Astrocyte (in vitro differentiated cells and primary cell): Measurements from ENCODE around the gene SDHD. TPM values are rescaled to one million over a fixed set of nuclear protein-coding genes. Genes with fewer than 3 reads are reported as not detected.

ENCODE experiments used
- DNase-seq: peaks from one replicate; pipeline ENCODE4 v3.0.0-alpha.2; 2010; ENCODE audit warnings: low read depth
- FAIRE-seq: peaks from 2 replicates; lab custom pipeline; 2011; peaks lifted over from hg19 to GRCh38; lab: Jason Lieb, UNC
- H2AFZ ChIP-seq: 2 replicates; pipeline ENCODE4 v1.6.0; 2012; ENCODE audit warnings: low read depth, low read length, inconsistent platforms
- H3K27ac ChIP-seq: 2 replicates; pipeline ENCODE4 v1.5.1; 2011; ENCODE audit warnings: low read depth, low read length, inconsistent platforms
- H3K27me3 ChIP-seq: 2 replicates; pipeline ENCODE4 v1.6.0; 2011; ENCODE audit warnings: low read length, inconsistent platforms; ENCODE audit not compliant: insufficient read depth
- H3K36me3 ChIP-seq: 2 replicates; pipeline ENCODE4 v1.5.1; 2011; ENCODE audit warnings: low read length, inconsistent platforms; ENCODE audit not compliant: insufficient read depth
- H3K4me1 ChIP-seq: 2 replicates; pipeline ENCODE4 v1.5.1; 2011; ENCODE audit warnings: low read length, inconsistent platforms; ENCODE audit not compliant: insufficient read depth
- H3K4me2 ChIP-seq: 2 replicates; pipeline ENCODE4 v1.6.0; 2012; ENCODE audit warnings: low read length, inconsistent platforms
- H3K4me3 ChIP-seq: 2 replicates; pipeline ENCODE4 v1.5.1; 2011; ENCODE audit warnings: low read depth, mild to moderate bottlenecking, low read length, inconsistent platforms; ENCODE audit not compliant: insufficient read depth
- H3K79me2 ChIP-seq: 2 replicates; pipeline ENCODE4 v1.6.0; 2012; ENCODE audit warnings: mild to moderate bottlenecking, low read length, inconsistent platforms; ENCODE audit not compliant: insufficient read depth
- H3K9ac ChIP-seq: 2 replicates; pipeline ENCODE4 v1.6.0; 2012; ENCODE audit warnings: mild to moderate bottlenecking, low read length, inconsistent platforms
- H3K9me3 ChIP-seq: 2 replicates; pipeline ENCODE4 v1.5.1; 2012; ENCODE audit warnings: low read depth, mild to moderate bottlenecking, low read length, inconsistent platforms; ENCODE audit not compliant: insufficient read depth
- H4K20me1 ChIP-seq: 2 replicates; pipeline ENCODE4 v1.6.0; 2012; ENCODE audit warnings: low read length, inconsistent platforms; ENCODE audit not compliant: insufficient read depth
- H3K27ac Mint-ChIP-seq: one replicate; pipeline ENCODE4 v1.8.0; 2021; ENCODE audit warnings: mild to moderate bottlenecking, mixed read lengths; ENCODE audit not compliant: unreplicated experiment
- H3K27me3 Mint-ChIP-seq: one replicate; pipeline ENCODE4 v1.8.0; 2021; ENCODE audit warnings: low read depth, mixed read lengths; ENCODE audit not compliant: unreplicated experiment
- H3K36me3 Mint-ChIP-seq: one replicate; pipeline ENCODE4 v1.8.0; 2021; ENCODE audit warnings: low read depth, mixed read lengths; ENCODE audit not compliant: unreplicated experiment
- H3K4me1 Mint-ChIP-seq: one replicate; pipeline ENCODE4 v1.8.0; 2021; ENCODE audit warnings: low read depth, mixed read lengths; ENCODE audit not compliant: unreplicated experiment
- H3K4me3 Mint-ChIP-seq: one replicate; pipeline ENCODE4 v1.8.0; 2021; ENCODE audit warnings: mild to moderate bottlenecking, moderate library complexity, mixed read lengths; ENCODE audit not compliant: unreplicated experiment
- H3K9me3 Mint-ChIP-seq: one replicate; pipeline ENCODE4 v1.8.0; 2021; ENCODE audit warnings: mild to moderate bottlenecking, mixed read lengths; ENCODE audit not compliant: unreplicated experiment
- EZH2 ChIP-seq: IDR thresholded peaks from 2 replicates; pipeline ENCODE4 v1.6.1; 2012; ENCODE audit warnings: mild to moderate bottlenecking, low read length, inconsistent platforms; ENCODE audit not compliant: insufficient read depth
- total RNA-seq: library from RNA; stranded (reverse); gene quantifications from 2 replicates; pipeline ENCODE4 v1.2.1, GENCODE V29; 2021
- TF ChIP-seq, protein P1 (sequence below): IDR thresholded peaks from 2 replicates; pipeline ENCODE4 v1.5.1; 2011; ENCODE audit warnings: low read depth, mild to moderate bottlenecking, inconsistent platforms, low read length, moderate library complexity; ENCODE audit not compliant: insufficient read depth

Gene SDHD
- total RNA-seq, 1 donor from 2014 or later = 46.5 TPM

DNA sequence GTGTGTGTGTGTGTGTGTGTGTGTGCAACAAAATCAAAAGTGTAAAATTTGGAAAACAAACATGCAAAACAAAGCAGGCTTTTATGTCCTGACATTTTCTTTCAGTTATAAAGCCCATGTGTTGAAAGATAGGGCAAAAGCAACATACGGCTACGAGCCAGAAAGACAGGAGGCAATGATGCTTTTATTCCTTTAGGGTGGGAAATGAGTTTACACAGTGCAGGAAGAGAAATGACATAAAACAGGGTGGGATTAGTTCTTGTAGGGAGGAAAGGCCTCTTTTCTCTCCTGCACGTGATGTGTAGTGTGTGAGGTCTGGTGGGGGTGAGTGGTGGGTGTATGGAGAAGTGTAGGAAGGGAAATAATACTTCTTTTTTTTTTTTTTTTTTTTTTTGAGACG is 47.8 kb downstream of the SDHD start:
- Histone ChIP-seq H3K4me1 (no peaks in the 10 kb centered on the region), H3K27ac (no peak overlapping the region), H3K4me2 (no peak overlapping the region), H3K36me3 (no peaks in the 10 kb centered on the region), H3K4me3 (no peak overlapping the region), H2AFZ (no peak overlapping the region), H3K27me3 (no peaks in the 10 kb centered on the region), H3K79me2 (no peaks in the 10 kb centered on the region), H3K9me3 (no peaks in the 10 kb centered on the region), H4K20me1 (no peaks in the 10 kb centered on the region), H3K9ac (no peak overlapping the region)
- Mint-ChIP-seq H3K36me3 (no peaks in the 10 kb centered on the region), H3K27me3 (no peaks in the 10 kb centered on the region), H3K4me3 (no peak overlapping the region), H3K9me3 (no peaks in the 10 kb centered on the region), H3K27ac (no peak overlapping the region), H3K4me1 (peaks cover 4% of the 10 kb centered on the region)
- TF ChIP-seq EZH2 = no peak
- TF ChIP-seq, protein P1, sequence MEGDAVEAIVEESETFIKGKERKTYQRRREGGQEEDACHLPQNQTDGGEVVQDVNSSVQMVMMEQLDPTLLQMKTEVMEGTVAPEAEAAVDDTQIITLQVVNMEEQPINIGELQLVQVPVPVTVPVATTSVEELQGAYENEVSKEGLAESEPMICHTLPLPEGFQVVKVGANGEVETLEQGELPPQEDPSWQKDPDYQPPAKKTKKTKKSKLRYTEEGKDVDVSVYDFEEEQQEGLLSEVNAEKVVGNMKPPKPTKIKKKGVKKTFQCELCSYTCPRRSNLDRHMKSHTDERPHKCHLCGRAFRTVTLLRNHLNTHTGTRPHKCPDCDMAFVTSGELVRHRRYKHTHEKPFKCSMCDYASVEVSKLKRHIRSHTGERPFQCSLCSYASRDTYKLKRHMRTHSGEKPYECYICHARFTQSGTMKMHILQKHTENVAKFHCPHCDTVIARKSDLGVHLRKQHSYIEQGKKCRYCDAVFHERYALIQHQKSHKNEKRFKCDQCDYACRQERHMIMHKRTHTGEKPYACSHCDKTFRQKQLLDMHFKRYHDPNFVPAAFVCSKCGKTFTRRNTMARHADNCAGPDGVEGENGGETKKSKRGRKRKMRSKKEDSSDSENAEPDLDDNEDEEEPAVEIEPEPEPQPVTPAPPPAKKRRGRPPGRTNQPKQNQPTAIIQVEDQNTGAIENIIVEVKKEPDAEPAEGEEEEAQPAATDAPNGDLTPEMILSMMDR = no peak
- no peak for FAIRE-seq
- no peak for DNase-seq

DNA sequence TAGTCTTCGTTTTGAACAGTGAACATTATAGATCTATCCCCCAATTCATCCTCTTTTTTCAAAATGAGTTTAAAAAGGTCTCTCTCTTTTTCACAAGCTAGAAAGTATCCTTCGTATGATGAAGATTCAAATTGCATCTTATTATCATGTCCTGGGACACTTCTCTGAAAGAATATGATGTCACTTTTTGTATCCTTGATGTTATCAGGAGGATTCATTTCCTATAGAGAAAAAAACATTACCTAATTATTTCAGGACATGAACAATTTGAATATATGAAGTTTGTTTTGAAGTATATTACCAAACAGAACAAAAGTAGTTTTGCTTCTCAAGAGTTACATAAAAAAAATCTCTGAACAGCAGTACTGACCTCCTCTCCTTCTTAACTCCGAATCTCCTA is 56.9 kb downstream of the SDHD start:
- Mint-ChIP-seq H3K9me3 (peaks cover 3% of the 10 kb centered on the region), H3K27ac (no peak overlapping the region), H3K36me3 (no peaks in the 10 kb centered on the region), H3K4me1 (no peaks in the 10 kb centered on the region), H3K4me3 (no peak overlapping the region), H3K27me3 (no peaks in the 10 kb centered on the region)
- FAIRE-seq (no peak), DNase-seq (no peak)
- TF ChIP-seq EZH2 = no peak
- TF ChIP-seq, protein P1 = no peak
- H3K4me1 ChIP-seq = no peaks in the 10 kb centered on the region
- no peak overlapping the region for H2AFZ ChIP-seq
- no peaks in the 10 kb centered on the region for H3K36me3 ChIP-seq
- no peaks in the 10 kb centered on the region for H4K20me1 ChIP-seq
- H3K27ac ChIP-seq = no peak overlapping the region
- H3K9me3 ChIP-seq = no peaks in the 10 kb centered on the region
- no peak overlapping the region for H3K4me2 ChIP-seq
- no peak overlapping the region for H3K9ac ChIP-seq
- H3K4me3 ChIP-seq = no peak overlapping the region
- no peaks in the 10 kb centered on the region for H3K79me2 ChIP-seq
- no peaks in the 10 kb centered on the region for H3K27me3 ChIP-seq

Other genes with a start within 250 kb of the SDHD start
- 24.9 and 31.1 TPM in 2 replicates for gene ALG9, start 215.3 kb upstream of the SDHD start, total RNA-seq
- 1.7 and 2.6 TPM in 2 replicates for gene FDXACB1, start 207.7 kb upstream of the SDHD start, total RNA-seq
- gene CFAP68, start 207.3 kb upstream of the SDHD start, total RNA-seq = 18.4 and 18.8 TPM in 2 replicates
- 4.1 and 5.7 TPM in 2 replicates for gene CRYAB, start 175.1 kb upstream of the SDHD start, total RNA-seq
- not detected in 2 replicates for gene HSPB2, start 174.1 kb upstream of the SDHD start, total RNA-seq
- 0.50 and 0.60 TPM in 2 replicates for gene C11orf52, start 168.0 kb upstream of the SDHD start, total RNA-seq
- gene DIXDC1, start 149.5 kb upstream of the SDHD start, total RNA-seq = 16.5 and 17.3 TPM in 2 replicates
- gene DLAT, start 61.5 kb upstream of the SDHD start, total RNA-seq = 31.8 and 34.2 TPM in 2 replicates
- 1.0 and 1.3 TPM in 2 replicates for gene PIH1D2, start 12.9 kb upstream of the SDHD start, total RNA-seq
- 24.3 and 27.7 TPM in 2 replicates for gene NKAPD1, start 12.6 kb upstream of the SDHD start, total RNA-seq
- gene TIMM8B, start 117 bp upstream of the SDHD start, total RNA-seq = 68.1 and 68.9 TPM in 2 replicates
- 2.1 and 5.3 TPM in 2 replicates for gene IL18, start 77.2 kb downstream of the SDHD start, total RNA-seq
- gene TEX12, start 80.5 kb downstream of the SDHD start, total RNA-seq = not detected in 2 replicates
- 0.48 and 0.62 TPM in 2 replicates for gene BCO2, start 88.6 kb downstream of the SDHD start, total RNA-seq
- gene PTS, start 139.6 kb downstream of the SDHD start, total RNA-seq = 61.0 and 64.6 TPM in 2 replicates
- gene PLET1, start 174.0 kb downstream of the SDHD start, total RNA-seq = not detected in 2 replicates